H9 (cell line): ENCODE data around the gene CDH13. TPM values are rescaled to one million over a fixed set of nuclear protein-coding genes. Genes with fewer than 3 reads are reported as not detected.

Experiments used
- DNase-seq: peaks from one replicate; pipeline ENCODE4 v3.0.0-alpha.2; 2017
- H2AFZ ChIP-seq: one replicate; pipeline ENCODE4 v1.6.1; 2013; ENCODE audit warnings: mild to moderate bottlenecking, low read length, control low read depth, moderate library complexity
- H2AK5ac ChIP-seq: 2 replicates; pipeline ENCODE4 v1.6.1; 2013; ENCODE audit warnings: low read length, control low read depth, mixed read lengths; ENCODE audit not compliant: insufficient read length
- H2BK120ac ChIP-seq: one replicate; pipeline ENCODE4 v1.6.1; 2013; ENCODE audit warnings: low read depth, mild to moderate bottlenecking, low read length, control low read depth, inconsistent platforms; ENCODE audit not compliant: poor library complexity, severe bottlenecking
- H2BK12ac ChIP-seq: 2 replicates; pipeline ENCODE4 v1.6.1; 2013; ENCODE audit warnings: low read length, control low read depth, mixed read lengths, low read depth; ENCODE audit not compliant: insufficient read length
- H2BK15ac ChIP-seq: 2 replicates; pipeline ENCODE4 v1.6.1; 2013; ENCODE audit warnings: low read depth, low read length, control low read depth
- H2BK20ac ChIP-seq: one replicate; pipeline ENCODE4 v1.6.1; 2013; ENCODE audit warnings: low read depth, mild to moderate bottlenecking, low read length, control low read depth, inconsistent platforms; ENCODE audit not compliant: poor library complexity, severe bottlenecking
- H2BK5ac ChIP-seq: 2 replicates; pipeline ENCODE4 v1.6.1; 2013; ENCODE audit warnings: low read length, control low read depth, mixed read lengths; ENCODE audit not compliant: insufficient read length
- H3K14ac ChIP-seq: 2 replicates; pipeline ENCODE4 v1.6.1; 2013; ENCODE audit warnings: low read length, control low read depth; ENCODE audit not compliant: insufficient read depth
- H3K18ac ChIP-seq: 2 replicates; pipeline ENCODE4 v1.6.1; 2013; ENCODE audit warnings: low read depth, mild to moderate bottlenecking, mixed read lengths, low read length, control low read depth; ENCODE audit not compliant: insufficient read length
- H3K23ac ChIP-seq: 2 replicates; pipeline ENCODE4 v1.6.1; 2013; ENCODE audit warnings: low read length, control low read depth, mixed read lengths, low read depth; ENCODE audit not compliant: insufficient read length
- H3K23me2 ChIP-seq: 2 replicates; pipeline ENCODE4 v1.6.1; 2013; ENCODE audit warnings: low read depth, mild to moderate bottlenecking, mixed read lengths, low read length, control low read depth; ENCODE audit not compliant: insufficient read length, poor library complexity, severe bottlenecking
- H3K27ac ChIP-seq: 2 replicates; pipeline ENCODE4 v1.5.1; 2013; ENCODE audit warnings: low read length, control low read depth, mixed read lengths, low read depth; ENCODE audit not compliant: insufficient read length
- H3K27me3 ChIP-seq: 2 replicates; pipeline ENCODE4 v1.6.1; 2013; ENCODE audit warnings: low read length, control low read depth, inconsistent platforms; ENCODE audit not compliant: insufficient read depth
- H3K4ac ChIP-seq: 2 replicates; pipeline ENCODE4 v1.6.1; 2013; ENCODE audit warnings: low read depth, mild to moderate bottlenecking, control low read depth, inconsistent platforms, low read length, moderate library complexity
- H3K4me1 ChIP-seq: 2 replicates; pipeline ENCODE4 v1.6.1; 2013; ENCODE audit warnings: low read length, control low read depth, inconsistent platforms; ENCODE audit not compliant: insufficient read depth
- H3K4me2 ChIP-seq: 2 replicates; pipeline ENCODE4 v1.6.1; 2013; ENCODE audit warnings: low read length, control low read depth, mixed read lengths; ENCODE audit not compliant: insufficient read length, insufficient read depth
- H3K56ac ChIP-seq: 2 replicates; pipeline ENCODE4 v1.6.1; 2013; ENCODE audit warnings: low read depth, mild to moderate bottlenecking, mixed read lengths, low read length, control low read depth; ENCODE audit not compliant: insufficient read length
- H3K79me1 ChIP-seq: 2 replicates; pipeline ENCODE4 v1.6.1; 2013; ENCODE audit warnings: low read depth, mild to moderate bottlenecking, moderate library complexity, low read length, control low read depth, inconsistent platforms; ENCODE audit not compliant: insufficient read depth, poor library complexity, severe bottlenecking
- H3K79me2 ChIP-seq: 2 replicates; pipeline ENCODE4 v1.6.1; 2013; ENCODE audit warnings: low read length, control low read depth, inconsistent platforms; ENCODE audit not compliant: insufficient read depth
- H3K9ac ChIP-seq: 2 replicates; pipeline ENCODE4 v1.6.1; 2013; ENCODE audit warnings: low read length, control low read depth, mixed read lengths; ENCODE audit not compliant: insufficient read length; ENCODE audit errors: extremely low read depth
- H3K9me3 ChIP-seq: one replicate; pipeline ENCODE4 v1.6.1; 2013; ENCODE audit warnings: low read depth, low read length, inconsistent platforms; ENCODE audit not compliant: control insufficient read depth
- H3T11ph ChIP-seq: one replicate; pipeline ENCODE4 v1.6.1; 2013; ENCODE audit warnings: mild to moderate bottlenecking, low read length, control low read depth, inconsistent platforms
- H4K20me1 ChIP-seq: one replicate; pipeline ENCODE4 v1.6.1; 2013; ENCODE audit not compliant: control insufficient read depth, insufficient read length, insufficient read depth
- H4K5ac ChIP-seq: 2 replicates; pipeline ENCODE4 v1.6.1; 2013; ENCODE audit warnings: low read depth, mild to moderate bottlenecking, mixed read lengths, low read length, control low read depth; ENCODE audit not compliant: insufficient read length
- H4K8ac ChIP-seq: replicated peaks from 2 replicates; pipeline ENCODE4 v1.6.1; 2013; ENCODE audit warnings: low read length, control low read depth, mixed read lengths, low read depth; ENCODE audit not compliant: insufficient read length
- H4K91ac ChIP-seq: 2 replicates; pipeline ENCODE4 v1.6.1; 2013; ENCODE audit warnings: low read depth, mild to moderate bottlenecking, moderate library complexity, mixed read lengths, low read length, control low read depth; ENCODE audit not compliant: insufficient read length
- H3K27ac Mint-ChIP-seq, 3 experiments: 2 replicates in 2 of 3; 3 replicates in 1 of 3; pipeline ENCODE4 v1.8.0; 2020 to 2021; ENCODE audit warnings: mixed read lengths in 3 of 3, mild to moderate bottlenecking in 1 of 3, moderate library complexity in 1 of 3
- H3K27me3 Mint-ChIP-seq: 2 replicates; pipeline ENCODE4 v1.8.0; 2021; ENCODE audit warnings: low read depth, mild to moderate bottlenecking, moderate library complexity, mixed read lengths
- H3K36me3 Mint-ChIP-seq, 3 experiments: 2 replicates in 2 of 3; 3 replicates in 1 of 3; pipeline ENCODE4 v1.8.0; 2020 to 2021; ENCODE audit warnings: low read depth in 3 of 3, mixed read lengths in 3 of 3; ENCODE audit not compliant: insufficient read depth in 1 of 3
- H3K4me1 Mint-ChIP-seq, 2 experiments: 2 replicates each; pipeline ENCODE4 v1.8.0; 2020; ENCODE audit warnings: mixed read lengths in 2 of 2
- H3K4me3 Mint-ChIP-seq, 2 experiments: 2 replicates in 1 of 2; 3 replicates in 1 of 2; pipeline ENCODE4 v1.8.0; 2020 to 2021; ENCODE audit warnings: mild to moderate bottlenecking in 2 of 2, mixed read lengths in 2 of 2, moderate library complexity in 1 of 2
- H3K9me3 Mint-ChIP-seq, 2 experiments: 2 replicates in 1 of 2; 3 replicates in 1 of 2; pipeline ENCODE4 v1.8.0; 2020; ENCODE audit warnings: mild to moderate bottlenecking in 2 of 2, mixed read lengths in 2 of 2, moderate library complexity in 1 of 2
- CTCF ChIP-seq: fragments of 200-600 bp; sonication (generic); conservative IDR thresholded peaks from 3 replicates; pipeline ENCODE4 v1.8.0; 2021; ENCODE audit warnings: antibody characterized with exemption, mild to moderate bottlenecking
- WGBS: extraction: QIAGEN DNeasy Blood & Tissue Kit; methylation state at CpG from one replicate; pipeline ENCODE4 v1.1.7; 2013; ENCODE audit warnings: missing lambda C conversion rate, low lambda C conversion rate, mixed read lengths; ENCODE audit not compliant: insufficient read length; ENCODE audit errors: extremely low coverage; 5-methylcytosine and 5-hydroxymethylcytosine counted together
- total RNA-seq: library from RNA; stranded (reverse); gene quantifications from 2 replicates; pipeline ENCODE4 v1.2.1, GENCODE V29; 2021

CDH13 gene
- total RNA-seq, 1 experiment from 2014 or later: 1.5 TPM

- Histone ChIP-seq H3K56ac (no peak overlapping the region), H3K4me2 (no peak overlapping the region), H3K23ac (no peak overlapping the region), H3K27me3 (no peaks in the 10 kb centered on the region), H2AFZ (no peak overlapping the region), H3K9ac (no peak overlapping the region), H3K18ac (no peak overlapping the region), H4K91ac (no peak overlapping the region), H3K79me1 (no peaks in the 10 kb centered on the region), H3K23me2 (no peaks in the 10 kb centered on the region), H3K4me1 (no peaks in the 10 kb centered on the region), H3K9me3 (no peaks in the 10 kb centered on the region), H2BK20ac (no peak overlapping the region), H4K8ac (no peak overlapping the region), H3K27ac (no peak overlapping the region), H3T11ph (no peak overlapping the region), H4K20me1 (no peaks in the 10 kb centered on the region), H2BK15ac (no peak overlapping the region), H3K79me2 (no peaks in the 10 kb centered on the region), H4K5ac (no peak overlapping the region), H2AK5ac (no peak overlapping the region), H2BK120ac (no peak overlapping the region), H3K4ac (no peak overlapping the region), H3K14ac (no peak overlapping the region), H2BK12ac (no peak overlapping the region), H2BK5ac (no peak overlapping the region)
- DNase-seq: peak; percentile 1
- peaks cover 10 to 15% of the 10 kb centered on the region in 2 experiments for H3K9me3 Mint-ChIP-seq
- peaks cover 0 to 7% (median 6%) of the 10 kb centered on the region in 3 experiments; a peak in 4 of 7 replicates for H3K36me3 Mint-ChIP-seq
- TF ChIP-seq CTCF: no peak
- H3K27ac Mint-ChIP-seq: no peak overlapping the region
- peaks cover 15 to 19% of the 10 kb centered on the region in 2 experiments for H3K4me1 Mint-ChIP-seq
- H3K27me3 Mint-ChIP-seq: no peaks in the 10 kb centered on the region
- H3K4me3 Mint-ChIP-seq: no peak overlapping the region
- no CpG with 5 or more reads among the region's 4 CpGs for WGBS
Measured at GRCh38 chr16:83609178-83609577, 982.4 kb downstream of the CDH13 start.
